Measurements from ENCODE around the gene SH3BGRL2.
A peak's percentile ranks its signal among the peaks of the same experiment; 100 is the strongest.

The SH3BGRL2 gene

DNA sequence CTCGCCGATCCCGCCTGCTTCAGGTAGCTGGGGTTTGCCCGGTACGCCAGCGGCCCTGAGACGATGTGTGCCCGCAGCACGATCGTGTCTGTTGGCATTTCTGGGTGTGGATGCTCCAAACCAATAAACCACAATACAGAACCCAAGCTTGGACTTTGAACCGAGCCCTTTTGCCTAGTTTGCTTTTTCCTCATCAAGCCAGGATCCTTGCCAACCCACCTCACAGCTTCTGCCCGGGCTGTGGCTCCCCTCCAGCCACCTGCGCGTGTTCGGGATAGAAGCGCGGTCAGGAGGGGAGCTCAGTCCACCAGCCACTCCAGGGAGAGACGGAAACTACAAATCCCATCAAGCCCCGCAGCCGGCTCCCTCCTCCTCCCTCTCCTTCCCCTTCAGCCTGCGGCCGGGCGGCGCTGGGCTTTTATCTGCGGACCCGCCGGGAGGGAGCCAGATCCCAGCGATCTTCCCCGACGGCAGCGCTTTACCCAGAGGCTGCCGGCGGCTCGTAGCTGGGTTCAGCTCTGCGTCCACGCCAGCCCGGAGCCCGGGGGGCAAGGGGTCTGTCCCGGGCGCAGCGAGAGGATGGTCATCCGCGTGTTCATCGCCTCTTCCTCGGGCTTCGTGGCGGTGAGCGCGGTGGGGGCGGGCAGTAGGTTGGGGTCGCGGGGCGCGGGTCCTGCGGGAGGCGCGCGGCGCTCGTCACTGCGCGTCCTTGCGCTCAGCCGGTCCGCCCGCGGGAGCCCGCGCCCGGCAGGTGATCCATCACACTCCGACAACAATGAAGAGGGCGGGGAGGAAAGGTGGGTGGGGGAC is at the start of gene SH3BGRL2:
Gene SH3BGRL2 (plus strand): TSS at position 447 of the 810 bp plus-strand sequence. CDS start 133 bp downstream, at position 580.
- DNase-seq (ENCODE audit: low read depth in 1 of 2, low spot score in 1 of 2) = peak; percentile 55 to 67
- in situ Hi-C loops (cut with HindIII; ENCODE audit: low pct_unique_long_range_greater_than_20kb, low sequenced_read_pairs) = no loop called here

DNA sequence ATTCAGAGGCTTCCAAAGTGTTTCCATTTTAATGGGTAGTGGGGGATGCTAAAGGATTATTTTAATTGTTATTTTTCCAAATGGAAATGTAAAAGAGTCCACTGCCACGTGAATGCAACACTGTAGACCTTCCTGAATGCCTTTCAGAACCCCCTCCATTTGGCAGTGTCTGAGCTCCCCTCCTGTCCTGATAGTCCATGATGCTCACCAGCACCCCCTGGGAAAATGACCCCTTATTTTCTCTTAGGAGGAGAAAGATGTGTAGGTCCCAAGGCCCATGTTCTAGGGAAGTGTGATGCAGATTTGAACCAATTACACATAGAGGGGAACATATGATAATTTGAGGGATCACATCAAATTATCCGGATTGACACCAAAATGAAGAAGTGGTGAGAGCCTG is 46.8 kb upstream of the SH3BGRL2 start:
- in situ Hi-C loops (cut with HindIII; ENCODE audit: low pct_unique_long_range_greater_than_20kb, low sequenced_read_pairs) = no loop called here

More for the DNA sequence above, at the start of gene SH3BGRL2:
- no peak for TF ChIP-seq JUND (IDR thresholded peaks at IDR 0.05; ENCODE audit: low read depth)

DNA sequence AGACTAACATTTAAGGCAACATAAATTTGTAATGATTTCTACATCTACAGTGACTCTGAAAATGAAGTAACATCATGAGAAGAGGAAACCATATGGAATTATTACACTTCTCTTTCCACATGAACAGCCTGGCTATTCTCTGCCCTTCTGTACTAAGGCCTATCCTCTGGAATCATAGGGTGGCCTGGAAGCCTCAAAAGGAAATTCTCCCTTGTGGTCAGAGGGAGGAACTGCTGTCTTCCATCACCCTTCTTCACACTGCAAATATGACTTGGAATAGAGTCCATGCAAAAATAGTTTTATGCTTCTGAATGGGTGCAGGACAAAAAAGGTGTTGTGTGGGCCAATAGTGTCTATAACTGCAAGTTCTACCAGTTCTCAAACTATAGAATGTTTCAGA is 44.6 kb upstream of the SH3BGRL2 start:
- TF ChIP-seq JUND (IDR thresholded peaks at IDR 0.05; ENCODE audit: low read depth) = no peak
- DNase-seq (ENCODE audit: low read depth in 1 of 2, low spot score in 1 of 2) = peak; percentile 5 to 54
- in situ Hi-C loops (cut with HindIII; ENCODE audit: low pct_unique_long_range_greater_than_20kb, low sequenced_read_pairs) = no loop called here

More for the DNA sequence above, 46.8 kb upstream of the SH3BGRL2 start:
- DNase-seq (ENCODE audit: low read depth in 1 of 2, low spot score in 1 of 2) = no peak
- TF ChIP-seq JUND (IDR thresholded peaks at IDR 0.05; ENCODE audit: low read depth) = no peak

DNA sequence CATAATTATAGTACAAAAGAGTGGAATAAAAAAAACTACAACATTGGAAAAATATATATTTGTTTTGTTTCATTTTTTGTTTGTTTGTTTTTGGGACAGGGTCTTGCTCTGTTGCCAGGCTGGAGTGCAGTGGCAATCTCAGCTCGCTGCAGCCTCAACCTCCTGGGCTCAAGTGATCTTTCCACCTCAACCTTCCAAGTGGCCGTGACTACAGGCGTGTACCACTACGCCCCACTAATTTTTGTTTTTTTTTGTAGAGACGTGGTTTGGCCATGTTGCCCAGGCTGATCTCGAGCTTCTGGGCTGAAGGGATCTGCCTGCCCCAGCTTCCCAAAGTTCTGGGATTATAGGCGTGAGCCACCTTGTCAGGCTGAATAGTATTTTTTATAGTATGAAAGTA is 41.4 kb upstream of the SH3BGRL2 start:
- no peak for DNase-seq (ENCODE audit: low read depth in 1 of 2, low spot score in 1 of 2)
- TF ChIP-seq JUND (IDR thresholded peaks at IDR 0.05; ENCODE audit: low read depth) = no peak
- in situ Hi-C loops (cut with HindIII; ENCODE audit: low pct_unique_long_range_greater_than_20kb, low sequenced_read_pairs) = no loop called here

DNA sequence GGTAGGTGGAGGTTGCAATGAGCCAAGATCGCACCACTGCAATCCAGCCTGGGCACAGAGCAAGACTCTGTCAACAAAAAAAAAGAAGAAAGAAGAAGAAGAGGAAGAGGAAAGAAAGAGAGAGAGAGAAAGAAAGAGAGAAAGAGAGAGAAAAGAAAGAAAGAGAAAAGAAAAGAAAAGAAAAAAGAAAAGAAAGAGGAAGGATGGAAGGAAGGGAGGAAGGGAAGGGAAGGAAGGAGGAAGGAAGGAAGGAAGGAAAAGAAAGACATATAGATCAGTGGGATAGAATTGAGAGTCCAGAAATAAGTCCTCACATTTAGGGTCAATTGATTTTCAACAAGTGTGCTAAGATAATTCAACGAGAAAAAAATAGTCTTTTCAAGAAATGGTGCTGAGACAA is 34.0 kb upstream of the SH3BGRL2 start:
- DNase-seq (ENCODE audit: low read depth in 1 of 2, low spot score in 1 of 2) = no peak
- in situ Hi-C loops (cut with HindIII; ENCODE audit: low pct_unique_long_range_greater_than_20kb, low sequenced_read_pairs) = no loop called here
- no peak for TF ChIP-seq JUND (IDR thresholded peaks at IDR 0.05; ENCODE audit: low read depth)

DNA sequence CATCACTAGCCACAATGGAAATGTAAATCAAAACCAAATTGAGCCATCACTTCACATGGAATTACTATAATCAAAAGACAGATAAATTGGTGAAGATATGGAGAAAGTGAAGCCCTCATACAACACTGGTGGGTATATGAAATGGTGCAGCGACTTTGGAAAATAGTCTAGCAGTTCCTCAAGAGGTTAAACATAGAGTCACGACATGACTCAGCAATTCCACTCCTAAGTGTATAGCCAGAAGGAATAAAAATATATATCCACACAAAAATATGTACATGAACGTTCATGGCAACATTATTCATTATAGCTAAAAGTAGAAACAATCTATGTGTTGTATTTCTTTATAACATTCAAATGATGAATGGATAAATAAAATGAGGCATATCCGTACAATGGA is 33.1 kb upstream of the SH3BGRL2 start:
- TF ChIP-seq JUND (IDR thresholded peaks at IDR 0.05; ENCODE audit: low read depth) = no peak
- in situ Hi-C loops (cut with HindIII; ENCODE audit: low pct_unique_long_range_greater_than_20kb, low sequenced_read_pairs) = no loop called here

DNA sequence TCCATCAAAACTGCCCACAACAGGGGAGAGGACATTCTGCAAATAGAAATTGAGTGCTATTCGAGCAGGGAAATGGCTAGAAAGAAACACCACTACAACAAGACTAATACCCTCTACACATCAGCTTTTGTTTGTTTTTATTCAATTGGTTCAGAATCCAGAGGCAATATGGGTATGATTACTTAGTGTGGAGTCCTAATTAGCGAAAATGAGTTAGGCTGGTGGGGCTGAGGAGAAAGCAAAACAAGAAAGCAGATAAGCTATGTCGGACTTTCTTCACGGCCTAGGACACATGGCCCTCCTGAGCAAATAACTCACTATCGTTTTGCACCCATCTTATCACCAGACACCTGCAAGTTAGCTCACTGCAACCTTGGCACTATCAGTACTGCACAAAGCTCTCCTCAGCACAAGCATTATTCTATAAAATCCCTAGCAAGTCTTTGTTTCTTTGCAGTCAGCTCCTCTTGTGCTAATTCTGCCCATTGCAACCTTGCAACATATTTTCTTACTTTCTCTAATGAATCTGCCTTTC is 31.3 kb upstream of the SH3BGRL2 start:
- no peak for DNase-seq (ENCODE audit: low read depth in 1 of 2, low spot score in 1 of 2)
- no peak for TF ChIP-seq JUND (IDR thresholded peaks at IDR 0.05; ENCODE audit: low read depth)
- in situ Hi-C loops (cut with HindIII; ENCODE audit: low pct_unique_long_range_greater_than_20kb, low sequenced_read_pairs) = no loop called here

More for the DNA sequence above, 33.1 kb upstream of the SH3BGRL2 start:
- DNase-seq (ENCODE audit: low read depth in 1 of 2, low spot score in 1 of 2) = no peak

DNA sequence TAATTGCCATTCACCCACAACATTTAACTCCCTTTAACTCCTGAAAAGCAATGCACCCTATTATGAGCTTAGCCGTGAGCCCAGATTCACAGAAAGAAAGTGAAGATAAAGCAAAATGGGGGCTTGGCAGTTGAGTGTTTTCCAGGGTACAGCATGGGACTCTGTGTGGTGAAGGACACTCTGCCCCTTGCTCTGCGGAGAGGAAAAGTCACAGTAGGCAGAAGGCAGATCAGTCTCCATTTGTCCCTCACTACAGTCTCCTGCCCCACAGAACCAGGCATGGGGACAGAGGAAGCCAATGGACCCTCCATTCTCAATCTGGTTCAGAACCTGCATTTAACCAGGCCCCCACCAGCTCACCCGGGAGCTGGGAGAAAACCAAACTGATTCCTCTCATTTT is 30.8 kb upstream of the SH3BGRL2 start:
- TF ChIP-seq JUND (IDR thresholded peaks at IDR 0.05; ENCODE audit: low read depth) = no peak
- DNase-seq (ENCODE audit: low read depth in 1 of 2, low spot score in 1 of 2) = no peak
- in situ Hi-C loops (cut with HindIII; ENCODE audit: low pct_unique_long_range_greater_than_20kb, low sequenced_read_pairs) = no loop called here

DNA sequence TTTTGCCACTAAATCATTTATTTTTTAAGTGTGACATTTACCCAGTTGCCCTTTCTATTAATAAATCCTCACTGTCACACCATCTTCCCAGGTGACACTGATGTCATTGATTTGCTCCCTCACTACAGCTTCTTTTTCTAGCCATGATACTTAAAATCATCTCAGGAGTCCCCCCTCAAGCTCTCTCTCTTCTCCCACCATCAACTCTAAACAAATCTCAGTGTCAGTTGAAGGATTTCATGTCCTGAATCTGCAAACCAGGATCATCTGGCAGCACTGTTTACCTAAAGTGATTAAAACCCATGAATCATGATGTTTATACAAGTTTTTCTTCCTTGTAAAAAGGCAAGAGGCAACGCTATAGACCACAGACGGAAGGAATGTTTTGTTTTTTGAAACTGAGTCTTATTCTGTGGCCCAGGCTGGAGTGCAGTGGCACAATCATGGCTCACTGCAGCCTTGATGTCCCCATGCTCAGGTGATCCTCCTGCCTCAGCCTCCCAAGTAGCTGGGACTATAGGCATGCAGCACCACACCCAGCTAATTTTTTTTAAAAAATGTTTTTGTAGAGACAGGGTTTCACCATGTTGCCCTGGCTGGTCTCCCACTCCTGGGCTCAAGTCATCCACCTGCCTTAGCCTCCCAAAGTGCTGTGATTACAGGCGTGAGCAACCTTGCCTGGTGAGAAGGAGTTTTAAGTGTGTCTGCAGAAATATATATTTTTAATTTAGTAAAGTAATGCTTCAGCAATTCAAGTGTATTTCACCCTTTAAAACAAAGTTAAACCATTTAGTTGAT is 30.1 kb upstream of the SH3BGRL2 start:
- TF ChIP-seq JUND (IDR thresholded peaks at IDR 0.05; ENCODE audit: low read depth) = no peak
- DNase-seq (ENCODE audit: low read depth in 1 of 2, low spot score in 1 of 2) = peak in 1 of 2 experiments; percentile 7
- in situ Hi-C loops (cut with HindIII; ENCODE audit: low pct_unique_long_range_greater_than_20kb, low sequenced_read_pairs) = no loop called here

DNA sequence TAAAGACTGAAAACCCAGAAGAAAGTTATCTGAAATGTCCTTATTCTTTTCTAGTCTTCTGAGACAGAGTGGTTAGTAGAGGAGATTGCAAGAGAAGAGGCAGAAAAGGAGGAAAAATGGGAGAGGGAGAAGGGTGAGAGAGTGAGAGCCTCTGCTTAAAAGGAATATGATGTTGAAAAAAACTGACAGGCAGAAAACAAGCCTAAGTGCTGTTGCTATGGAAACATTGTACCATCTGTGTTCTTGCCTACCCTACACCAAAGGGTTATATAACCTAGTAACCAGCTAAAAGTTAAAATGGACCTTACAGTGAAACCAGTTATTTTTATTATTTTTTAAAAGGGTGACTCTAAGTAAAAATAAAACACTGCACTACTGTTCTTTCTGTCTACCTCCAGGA is 28.3 kb upstream of the SH3BGRL2 start:
- in situ Hi-C loops (cut with HindIII; ENCODE audit: low pct_unique_long_range_greater_than_20kb, low sequenced_read_pairs) = no loop called here
- no peak for DNase-seq (ENCODE audit: low read depth in 1 of 2, low spot score in 1 of 2)
- TF ChIP-seq JUND (IDR thresholded peaks at IDR 0.05; ENCODE audit: low read depth) = no peak

DNA sequence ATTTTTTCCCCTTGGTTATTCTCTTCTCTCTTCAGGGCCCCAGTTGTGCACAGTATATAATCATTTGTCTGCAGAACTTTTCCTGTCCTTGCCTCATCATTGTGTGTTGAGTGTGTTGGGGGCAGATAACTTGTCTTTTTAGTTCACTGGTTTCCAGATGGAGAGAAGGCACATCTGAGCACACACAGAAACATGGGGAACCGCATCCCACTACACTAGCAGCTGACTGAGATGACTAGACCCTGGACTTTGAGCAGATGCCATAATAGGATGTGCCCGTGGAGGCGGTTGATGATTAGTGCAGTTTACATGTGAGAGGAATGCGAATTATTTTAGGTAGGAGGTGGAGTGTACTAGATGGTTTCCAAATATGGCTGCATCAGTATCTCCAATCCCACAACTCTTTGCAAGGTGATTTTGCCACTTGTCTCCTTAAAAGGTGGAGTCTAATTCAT is 26.5 kb upstream of the SH3BGRL2 start:
- no peak for TF ChIP-seq JUND (IDR thresholded peaks at IDR 0.05; ENCODE audit: low read depth)
- no peak for DNase-seq (ENCODE audit: low read depth in 1 of 2, low spot score in 1 of 2)
- in situ Hi-C loops (cut with HindIII; ENCODE audit: low pct_unique_long_range_greater_than_20kb, low sequenced_read_pairs) = no loop called here

DNA sequence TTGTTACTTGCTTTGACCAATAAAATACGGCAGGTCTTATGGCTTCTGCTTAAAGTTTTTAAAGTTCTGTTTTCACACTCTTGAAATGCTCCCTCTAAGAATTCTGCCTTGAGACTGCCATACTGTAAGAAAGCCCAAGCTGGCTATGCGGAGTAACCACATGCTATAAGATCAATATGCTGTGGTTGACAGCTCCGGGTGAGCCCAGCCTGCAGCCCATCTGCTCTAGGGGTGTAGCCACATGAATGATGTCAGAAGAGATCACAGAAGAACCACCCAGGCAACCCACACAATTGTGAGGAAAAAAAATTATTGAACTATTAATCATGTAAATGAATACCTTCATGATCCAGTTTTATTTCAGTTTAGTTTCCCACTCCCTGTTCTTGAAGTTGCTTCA is 26.1 kb upstream of the SH3BGRL2 start:
- DNase-seq (ENCODE audit: low read depth in 1 of 2, low spot score in 1 of 2) = no peak
- TF ChIP-seq JUND (IDR thresholded peaks at IDR 0.05; ENCODE audit: low read depth) = no peak
- in situ Hi-C loops (cut with HindIII; ENCODE audit: low pct_unique_long_range_greater_than_20kb, low sequenced_read_pairs) = no loop called here

All from T47D (cell line).